ENCODE results near the gene TRMT1. TPM values are rescaled to one million over a fixed set of nuclear protein-coding genes. Genes with fewer than 3 reads are reported as not detected.

Gene TRMT1
- total RNA-seq, 1 experiment from 2014 or later, result 91.8 TPM

- DNase-seq, result no peak
- CTCF ChIA-PET, result interaction anchor here (0.6 to 1.2 kb wide), 3 partner anchors 134 to 155 kb away, joined by 3 to 6 read pairs (median 4); no protein-coding TSS in a partner anchor
- H3F3A ChIP-seq (ENCODE audit: low read length, unreplicated experiment), result peaks cover 4% of the 10 kb centered on the region
- peaks cover 38% of the 10 kb centered on the region for H3K4me1 ChIP-seq (ENCODE audit: insufficient read depth, low read length)
- BruUV-seq (replicated peaks), result no TSS peak
- peaks cover 74% of the 10 kb centered on the region for H3K79me2 ChIP-seq (ENCODE audit: low read length)
- intact Hi-C loops (cut with micrococcal nuclease), result loop anchor here (1.0 kb wide), 1 partner anchor 33 kb away; the partner anchor contains the start of genes IER2 and STX10
- ATAC-seq, result peak; percentile 3; the same call in 1 of the 2 replicates
- peak overlapping the region; percentile 94 for H3K9ac ChIP-seq (ENCODE audit: low read length)
- peak overlapping the region; percentile 91 for H3K4me3 ChIP-seq (ENCODE audit: low read length)
- peaks cover 24% of the 10 kb centered on the region; the same call in 1 of the 2 replicates for H3K36me3 ChIP-seq (ENCODE audit: low read depth, low read length)
- H2AFZ ChIP-seq (ENCODE audit: low read length), result peak overlapping the region; percentile 82
- POLR2A ChIA-PET (ENCODE audit: unreplicated experiment), result interaction anchor here (0.6 kb wide), 2 partner anchors 50 to 57 kb away, joined by 3 to 4 read pairs; no protein-coding TSS in a partner anchor
- TF ChIP-seq CTCF (conservative IDR thresholded peaks at IDR 0.05; ENCODE audit: low read depth, low read length) (no peak), EZH2 (IDR thresholded peaks at IDR 0.05; ENCODE audit: low read length, unreplicated experiment) (no peak), EZH2phosphoT487 (IDR thresholded peaks at IDR 0.05; ENCODE audit: borderline replicate concordance, low read length) (no peak)
- H3K27me3 ChIP-seq (ENCODE audit: low read length), result no peaks in the 10 kb centered on the region
- H3K27ac ChIP-seq (ENCODE audit: low read length), result peak overlapping the region; percentile 81
- H3K9me2 ChIP-seq (replicated peaks; ENCODE audit: low read length), result no peaks in the 10 kb centered on the region
- no peaks in the 10 kb centered on the region for H3K9me3 ChIP-seq (ENCODE audit: low read length)
- peaks cover 33% of the 10 kb centered on the region for H4K20me1 ChIP-seq (ENCODE audit: low read length)
- peak overlapping the region; percentile 96 for H3K4me2 ChIP-seq (ENCODE audit: low read length)
Measured at GRCh38 chr19:13117176-13117771, 734 bp upstream of the TRMT1 start.

GRCh38 chr19:13115936-13116281 is 631 bp downstream of the TRMT1 start:
- ATAC-seq, result no peak; the same call in 1 of the 2 replicates
- H3K9ac ChIP-seq (ENCODE audit: low read length), result peak overlapping the region; percentile 94
- H3F3A ChIP-seq (ENCODE audit: low read length, unreplicated experiment), result peaks cover 4% of the 10 kb centered on the region
- H3K79me2 ChIP-seq (ENCODE audit: low read length), result peaks cover 61% of the 10 kb centered on the region
- no TSS peak for BruUV-seq (replicated peaks)
- H2AFZ ChIP-seq (ENCODE audit: low read length), result peak overlapping the region; percentile 82
- CTCF ChIA-PET, result no interaction called here
- peak overlapping the region; percentile 96 for H3K4me2 ChIP-seq (ENCODE audit: low read length)
- H3K4me1 ChIP-seq (ENCODE audit: insufficient read depth, low read length), result peaks cover 33% of the 10 kb centered on the region
- peaks cover 20% of the 10 kb centered on the region for H4K20me1 ChIP-seq (ENCODE audit: low read length)
- no peak for TF ChIP-seq EZH2phosphoT487 (IDR thresholded peaks at IDR 0.05; ENCODE audit: borderline replicate concordance, low read length)
- no peak for TF ChIP-seq EZH2 (IDR thresholded peaks at IDR 0.05; ENCODE audit: low read length, unreplicated experiment)
- TF ChIP-seq CTCF (conservative IDR thresholded peaks at IDR 0.05; ENCODE audit: low read depth, low read length), result no peak
- no peak for DNase-seq
- intact Hi-C loops (cut with micrococcal nuclease), result no loop called here
- no peaks in the 10 kb centered on the region for H3K9me2 ChIP-seq (replicated peaks; ENCODE audit: low read length)
- POLR2A ChIA-PET (ENCODE audit: unreplicated experiment), result no interaction called here
- peak overlapping the region; percentile 81 for H3K27ac ChIP-seq (ENCODE audit: low read length)
- no peaks in the 10 kb centered on the region for H3K27me3 ChIP-seq (ENCODE audit: low read length)
- peak overlapping the region; percentile 91 for H3K4me3 ChIP-seq (ENCODE audit: low read length)
- H3K36me3 ChIP-seq (ENCODE audit: low read depth, low read length), result peaks cover 15% of the 10 kb centered on the region; the same call in 1 of the 2 replicates
- H3K9me3 ChIP-seq (ENCODE audit: low read length), result no peaks in the 10 kb centered on the region

- H3K4me2 ChIP-seq (ENCODE audit: low read length), result no peak overlapping the region
- H3K27me3 ChIP-seq (ENCODE audit: low read length), result no peaks in the 10 kb centered on the region
- H3K9ac ChIP-seq (ENCODE audit: low read length), result no peak overlapping the region
- no peaks in the 10 kb centered on the region for H3K9me2 ChIP-seq (replicated peaks; ENCODE audit: low read length)
- peaks cover 23% of the 10 kb centered on the region; the same call in 1 of the 2 replicates for H3K36me3 ChIP-seq (ENCODE audit: low read depth, low read length)
- peaks cover 4% of the 10 kb centered on the region for H3F3A ChIP-seq (ENCODE audit: low read length, unreplicated experiment)
- TF ChIP-seq EZH2 (IDR thresholded peaks at IDR 0.05; ENCODE audit: low read length, unreplicated experiment) (no peak), CTCF (conservative IDR thresholded peaks at IDR 0.05; ENCODE audit: low read depth, low read length) (no peak), EZH2phosphoT487 (IDR thresholded peaks at IDR 0.05; ENCODE audit: borderline replicate concordance, low read length) (no peak)
- peaks cover 11% of the 10 kb centered on the region for H3K4me1 ChIP-seq (ENCODE audit: insufficient read depth, low read length)
- no peak overlapping the region for H3K27ac ChIP-seq (ENCODE audit: low read length)
- no peak for ATAC-seq
- no peak overlapping the region for H3K4me3 ChIP-seq (ENCODE audit: low read length)
- intact Hi-C loops (cut with micrococcal nuclease), result no loop called here
- H4K20me1 ChIP-seq (ENCODE audit: low read length), result no peaks in the 10 kb centered on the region
- no TSS peak for BruUV-seq (replicated peaks)
- no peaks in the 10 kb centered on the region for H3K9me3 ChIP-seq (ENCODE audit: low read length)
- DNase-seq, result no peak
- POLR2A ChIA-PET (ENCODE audit: unreplicated experiment), result no interaction called here
- CTCF ChIA-PET, result no interaction called here
- no peak overlapping the region for H2AFZ ChIP-seq (ENCODE audit: low read length)
- peaks cover 31% of the 10 kb centered on the region for H3K79me2 ChIP-seq (ENCODE audit: low read length)
Measured at GRCh38 chr19:13112555-13112954, 4.0 kb downstream of the TRMT1 start.

Measured in PC-3 (cell line).